Activated T-cell treated with anti-CD3 and anti-CD28 coated beads for 48 hours (primary cell): ENCODE data around the gene AGPAT2.
"Not testable (repeated sequence)": the region's sequence is repeated elsewhere in the genome, so short reads cannot be mapped to it uniquely, and the experiment has no call there.

Experiments
- DNase-seq: peaks from one replicate; pipeline ENCODE4 v3.0.0-alpha.2; 2020; ENCODE audit warnings: low read depth

The AGPAT2 gene

GRCh38 chr9:136720251-136720897 is 33.1 kb upstream of the AGPAT2 start:
- DNase-seq: no peak

DNA sequence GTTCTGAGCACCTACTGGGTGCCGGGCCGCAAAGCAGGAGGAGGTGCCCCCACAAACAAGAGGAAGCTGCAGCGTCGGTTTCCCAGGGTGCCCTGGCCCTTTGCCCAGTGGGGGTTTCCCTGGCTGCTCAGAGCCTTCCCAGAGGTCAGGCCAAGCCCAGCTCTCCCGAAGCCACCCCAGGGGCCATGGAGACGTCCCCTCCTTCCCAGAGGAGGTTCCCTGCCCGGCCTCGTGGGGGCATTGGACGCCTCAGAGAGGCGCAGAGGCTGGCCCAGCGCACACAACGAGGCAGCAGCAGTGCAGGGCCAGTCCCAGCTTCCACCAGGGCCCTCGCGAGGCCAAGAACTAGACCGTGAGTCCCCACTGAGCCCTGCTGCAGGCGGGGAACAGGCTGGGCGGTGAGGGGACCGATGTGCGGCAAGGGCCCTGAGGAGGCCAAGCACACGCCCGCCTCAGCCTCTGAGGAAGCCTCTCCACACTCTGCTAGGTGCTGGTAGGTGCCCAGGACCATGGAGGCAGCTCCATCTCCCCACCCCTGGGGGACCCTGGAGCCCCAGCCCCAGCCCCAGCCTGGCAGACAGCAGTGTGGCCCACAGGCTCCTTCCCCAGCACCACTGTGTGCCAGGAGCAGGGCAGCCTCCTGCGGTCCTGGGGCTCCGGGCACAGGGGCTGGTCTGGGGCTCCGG is 32.1 kb upstream of the AGPAT2 start:
- DNase-seq: no peak

GRCh38 chr9:136718345-136719194 is 31.3 kb upstream of the AGPAT2 start:
- no peak for DNase-seq

GRCh38 chr9:136717399-136717798 is 30.1 kb upstream of the AGPAT2 start:
- no peak for DNase-seq

- no peak for DNase-seq
Measured at GRCh38 chr9:136714893-136715274, 27.6 kb upstream of the AGPAT2 start.

GRCh38 chr9:136714096-136714892 is 27.0 kb upstream of the AGPAT2 start:
- DNase-seq: no peak

- no peak for DNase-seq
Measured at GRCh38 chr9:136713550-136713949, 26.3 kb upstream of the AGPAT2 start.

GRCh38 chr9:136712690-136713544 is 25.7 kb upstream of the AGPAT2 start:
- no peak for DNase-seq

- DNase-seq: no peak
Measured at GRCh38 chr9:136711751-136712689, 24.8 kb upstream of the AGPAT2 start, which contains the start of gene DIPK1B. DIPK1B (plus strand) TSS chr9:136712572; CDS start chr9:136712666, 94 bp downstream.

DNA sequence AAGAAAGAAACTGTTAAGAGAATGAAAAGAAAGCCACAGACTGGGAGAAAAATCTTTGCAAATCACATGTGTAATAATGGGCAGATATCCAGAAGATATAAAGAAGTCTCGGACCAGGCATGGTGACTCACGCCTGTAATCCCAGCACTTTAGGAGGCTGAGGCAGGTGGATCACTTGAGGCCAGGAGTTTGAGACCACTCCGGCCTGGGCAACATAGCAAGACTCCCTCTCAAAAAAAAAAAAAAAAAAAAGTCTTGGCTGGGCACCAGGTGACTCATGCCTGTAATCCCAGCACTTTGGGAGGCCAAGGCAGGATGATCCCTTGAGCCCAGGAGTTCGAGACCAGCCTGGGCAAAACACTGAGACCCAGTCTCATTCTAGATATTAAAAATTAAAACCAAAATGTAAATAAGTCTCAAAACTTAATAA is 24.0 kb upstream of the AGPAT2 start:
- not testable (repeated sequence) for DNase-seq

DNA sequence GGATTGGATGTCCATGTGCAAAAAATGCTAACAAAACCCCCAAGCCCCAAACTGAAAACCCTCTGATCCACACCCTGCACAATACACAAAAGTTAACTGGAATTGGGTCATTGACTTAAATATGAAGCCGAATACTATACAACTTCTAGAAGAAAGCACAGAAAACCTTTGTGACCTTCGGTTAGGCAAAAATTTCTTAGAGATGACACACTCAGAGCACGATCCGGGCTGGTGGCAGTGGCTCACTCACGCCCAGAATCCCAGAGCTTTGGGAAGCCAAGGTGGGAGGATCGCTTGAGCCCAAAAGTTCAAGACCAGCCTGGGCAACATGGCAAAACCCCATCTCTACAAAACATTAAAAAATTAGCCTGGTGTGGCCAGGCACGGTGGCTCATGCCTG is 23.3 kb upstream of the AGPAT2 start:
- no peak for DNase-seq

DNA sequence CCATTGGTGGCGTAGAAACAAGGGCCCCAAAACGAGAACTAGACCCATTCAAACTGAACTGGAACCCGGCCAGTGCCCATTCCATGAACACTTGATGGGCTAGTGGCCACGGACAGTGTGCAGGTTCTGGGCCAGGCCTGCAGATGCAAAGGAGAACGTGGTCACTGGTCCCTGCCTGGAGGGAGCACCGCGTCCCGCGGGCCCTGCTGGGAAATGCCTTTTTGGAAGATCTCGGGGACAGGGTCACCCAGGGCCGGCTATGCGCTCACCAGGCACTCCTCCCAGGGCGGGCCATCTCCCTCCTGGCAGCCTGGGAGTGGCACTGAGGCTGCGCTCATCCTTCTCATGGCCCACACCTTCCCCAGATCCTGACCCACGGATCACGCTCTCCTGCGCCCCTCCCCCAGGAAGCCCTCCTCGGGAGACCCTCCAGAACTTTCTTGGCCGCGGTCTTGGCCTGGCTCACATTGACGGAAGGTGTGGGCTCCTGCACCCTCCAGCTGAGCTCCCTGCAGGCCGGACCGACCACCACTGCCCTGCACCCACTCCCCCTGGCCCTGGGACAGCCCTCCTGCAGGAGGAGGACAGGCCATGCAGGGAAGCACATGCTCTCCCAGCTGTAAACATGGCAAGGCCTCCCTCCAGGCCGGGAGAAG is 22.3 kb upstream of the AGPAT2 start:
- no peak for DNase-seq

- no peak for DNase-seq
Measured at GRCh38 chr9:136707849-136708517, 20.7 kb upstream of the AGPAT2 start.

DNA sequence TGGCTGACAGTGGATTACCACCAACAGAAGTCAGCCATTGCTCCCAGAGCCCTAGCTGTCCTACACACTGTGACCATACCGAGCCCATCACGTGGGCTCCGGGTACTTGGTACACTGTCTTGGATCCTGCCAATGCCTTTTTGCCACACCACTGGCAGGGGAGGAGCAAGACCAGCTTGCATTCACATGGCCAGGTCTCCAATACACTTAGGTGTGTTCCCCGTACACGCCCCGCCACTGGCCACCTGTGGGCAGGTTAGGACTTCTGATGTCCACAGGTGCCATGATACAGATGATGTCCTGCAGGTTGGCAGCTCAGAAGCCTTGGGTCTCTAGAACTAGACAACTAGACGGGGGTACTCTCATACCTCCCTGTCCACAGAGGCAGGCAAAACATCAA is 19.8 kb upstream of the AGPAT2 start:
- no peak for DNase-seq

DNA sequence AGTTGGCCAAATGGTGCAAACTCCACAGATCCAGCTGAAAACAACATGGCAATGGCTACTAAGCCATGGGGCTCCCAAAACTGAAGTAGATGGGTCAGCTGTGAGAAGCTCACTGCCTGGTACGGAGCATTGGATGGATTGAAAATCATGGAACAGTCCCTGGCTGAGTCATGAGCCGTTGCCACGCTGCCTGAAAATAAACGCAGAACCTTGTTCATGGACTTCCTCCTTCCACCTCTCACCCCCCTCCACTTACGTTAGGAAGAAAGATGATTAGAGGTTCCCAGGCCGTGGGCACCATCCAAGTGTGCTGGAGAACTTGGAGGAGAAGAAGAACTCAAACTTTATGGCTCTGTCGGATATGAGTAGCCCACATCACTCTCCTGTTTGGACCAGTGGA is 18.3 kb upstream of the AGPAT2 start:
- no peak for DNase-seq

DNA sequence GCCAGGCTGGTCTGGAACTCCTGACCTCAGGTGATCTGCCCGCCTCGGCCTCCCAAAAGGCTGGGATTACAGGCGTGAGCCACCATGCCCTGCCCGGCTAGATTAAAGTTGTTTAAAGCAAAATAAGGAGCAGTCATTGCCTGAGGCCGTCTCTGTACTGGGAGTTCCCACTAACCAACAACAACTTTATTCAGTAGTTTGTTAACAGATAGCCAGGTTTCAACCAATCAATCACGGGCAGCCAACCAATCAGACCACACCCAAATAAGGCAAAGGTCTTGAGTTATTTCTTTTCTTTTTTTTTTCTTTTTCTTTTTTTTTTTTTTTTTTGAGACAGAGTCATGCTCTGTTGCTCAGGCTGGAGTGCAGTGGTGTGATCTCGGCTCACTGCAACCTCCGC is 17.5 kb upstream of the AGPAT2 start:
- not testable (repeated sequence) for DNase-seq

- no peak for DNase-seq
Measured at GRCh38 chr9:136703276-136703860, 16.1 kb upstream of the AGPAT2 start.

GRCh38 chr9:136701668-136702053 is 14.4 kb upstream of the AGPAT2 start:
- DNase-seq: no peak
